OCI-LY7 (cell line): ENCODE results near the gene FGF1.

ENCODE experiments used
- CTCF ChIP-seq: fragments of 200-600 bp; sonication (generic); conservative IDR thresholded peaks from 2 replicates; pipeline ENCODE4 v1.5.1; 2014; ENCODE audit warnings: mild to moderate bottlenecking, antibody characterized with exemption, low read length, moderate library complexity, mixed read lengths
- EZH2phosphoT487 ChIP-seq: fragments of 200-600 bp; sonication (generic); IDR thresholded peaks from 2 replicates; pipeline ENCODE4 v1.6.1; 2018; ENCODE audit warnings: low read depth, borderline replicate concordance, mild to moderate bottlenecking, mixed run types, antibody characterized with exemption, low read length, moderate library complexity, mixed read lengths

GRCh38 chr5:142719836-142720370 is 34.0 kb upstream of the FGF1 start:
- TF ChIP-seq CTCF (no peak), EZH2phosphoT487 (no peak)
